ENCODE measurements around the gene ABCA10.

- TF ChIP-seq HDAC6 (IDR thresholded peaks at IDR 0.05; ENCODE audit: low read depth, low read length) = no peak
- TF ChIP-seq TAF1 (IDR thresholded peaks at IDR 0.05; ENCODE audit: low read depth, low read length) = no peak
- no peak for TF ChIP-seq CTCF (IDR thresholded peaks at IDR 0.05; ENCODE audit: control extremely low read depth in 1 of 3, insufficient read depth in 1 of 3, low read depth in 1 of 3, low read length in 3 of 3)
- no peak for TF ChIP-seq NRF1 (IDR thresholded peaks at IDR 0.05; ENCODE audit: low read depth, low read length)
- TF ChIP-seq JUN (IDR thresholded peaks at IDR 0.05; ENCODE audit: low read depth, low read length) = no peak
- no peak for TF ChIP-seq POLR2A (IDR thresholded peaks at IDR 0.05; ENCODE audit: control extremely low read depth in 1 of 2, low read depth in 2 of 2, low read length in 2 of 2)
- TF ChIP-seq ATF3 (IDR thresholded peaks at IDR 0.05; ENCODE audit: insufficient read depth, low read depth, low read length) = no peak
- no peak for TF ChIP-seq TCF12 (IDR thresholded peaks at IDR 0.05; ENCODE audit: low read depth, low read length)
- TF ChIP-seq FOSL1 (IDR thresholded peaks at IDR 0.05; ENCODE audit: insufficient read depth, low read depth, low read length) = no peak
- no peak for TF ChIP-seq YY1 (IDR thresholded peaks at IDR 0.05; ENCODE audit: low read depth, low read length)
- TF ChIP-seq MAFK (IDR thresholded peaks at IDR 0.05; ENCODE audit: low read depth, low read length) = no peak
- no peak for TF ChIP-seq RBBP5 (IDR thresholded peaks at IDR 0.05; ENCODE audit: borderline replicate concordance, low read depth, low read length)
- no peak for TF ChIP-seq EZH2 (IDR thresholded peaks at IDR 0.05; ENCODE audit: low read depth, low read length, severe bottlenecking)
- TF ChIP-seq MAX (IDR thresholded peaks at IDR 0.05) = no peak
These were observed 30.4 kb downstream of the ABCA10 start for GRCh38 chr17:69198238-69198637.
